HepG2 (cell line): ENCODE data around the gene FAM81A. TPM values are rescaled to one million over a fixed set of nuclear protein-coding genes. Genes with fewer than 3 reads are reported as not detected.

Source experiments
- ATF4 ChIP-seq, 2 experiments: fragments of 450-650 bp in 1 of 2; sonication (generic) in 1 of 2; formaldehyde crosslinking; IDR thresholded peaks; 2 replicates each; pipeline versions ENCODE4 v1.5.0 to v1.8.0; 2020 to 2022; ENCODE audit warnings: mild to moderate bottlenecking in 1 of 2, missing genetic modification reagents in 1 of 2
- CENPT ChIP-seq: sonication (generic); formaldehyde crosslinking; IDR thresholded peaks from 2 replicates; pipeline ENCODE4 v1.8.0; 2022; ENCODE audit warnings: low read depth, mild to moderate bottlenecking, moderate library complexity, missing genetic modification reagents
- FOXK2 ChIP-seq: fragments of 450-650 bp; IDR thresholded peaks from 2 replicates; pipeline ENCODE4 v1.6.1; 2016
- HIVEP1 ChIP-seq: sonication (generic); formaldehyde crosslinking; IDR thresholded peaks from 2 replicates; pipeline ENCODE4 v1.4.0; 2020; ENCODE audit warnings: mild to moderate bottlenecking, missing genetic modification reagents
- HMGA1 ChIP-seq: sonication (generic); formaldehyde crosslinking; conservative IDR thresholded peaks from 2 replicates; pipeline ENCODE4 v1.4.0; 2020; ENCODE audit warnings: missing genetic modification reagents
- HNRNPUL1 ChIP-seq: fragments of 200-400 bp; formaldehyde crosslinking; IDR thresholded peaks from 2 replicates; pipeline ENCODE4 v1.6.1; 2017; ENCODE audit warnings: low read depth, mild to moderate bottlenecking, low read length, moderate library complexity
- KAT7 ChIP-seq: IDR thresholded peaks from 2 replicates; pipeline ENCODE4 v1.6.1; 2018; ENCODE audit warnings: borderline replicate concordance, missing compliant biosample characterization
- KLF16 ChIP-seq, 2 experiments: sonication (generic) in 1 of 2; formaldehyde crosslinking in 1 of 2; IDR thresholded peaks; 2 replicates each; pipeline versions ENCODE4 v1.6.1 to v1.8.0; 2016 to 2023; ENCODE audit warnings: missing genetic modification reagents in 2 of 2, missing compliant biosample characterization in 1 of 2
- MBNL3 ChIP-seq: fragments of 250-450 bp; sonication (Bioruptor Pico); conservative IDR thresholded peaks from 2 replicates; pipeline ENCODE4 v1.8.0; 2022; ENCODE audit warnings: mild to moderate bottlenecking, inconsistent platforms
- MTA3 ChIP-seq: sonication (generic); formaldehyde crosslinking; IDR thresholded peaks from 2 replicates; pipeline ENCODE4 v1.4.0; 2020; ENCODE audit warnings: missing genetic modification reagents
- NCOA2 ChIP-seq: sonication (generic); formaldehyde crosslinking; IDR thresholded peaks from 2 replicates; pipeline ENCODE4 v1.8.0; 2022; ENCODE audit warnings: inconsistent platforms
- RBM39 ChIP-seq: fragments of 200-400 bp; formaldehyde crosslinking; IDR thresholded peaks from one replicate; pipeline ENCODE4 v1.6.1; 2018; ENCODE audit warnings: antibody characterized with exemption, mild to moderate bottlenecking, low read depth, low read length; ENCODE audit not compliant: poor library complexity, severe bottlenecking
- REPIN1 ChIP-seq: sonication (generic); formaldehyde crosslinking; IDR thresholded peaks from 2 replicates; pipeline ENCODE4 v1.8.0; 2022; ENCODE audit warnings: missing genetic modification reagents, low read depth, mild to moderate bottlenecking, borderline replicate concordance
- RFXAP ChIP-seq: sonication (generic); formaldehyde crosslinking; IDR thresholded peaks from 2 replicates; pipeline ENCODE4 v1.4.0; 2020; ENCODE audit warnings: missing genetic modification reagents, borderline replicate concordance
- TRIM24 ChIP-seq: sonication (generic); formaldehyde crosslinking; IDR thresholded peaks from 2 replicates; pipeline ENCODE4 v1.8.0; 2022; ENCODE audit warnings: mild to moderate bottlenecking, missing genetic modification reagents
- ZBTB39 ChIP-seq: sonication (generic); formaldehyde crosslinking; IDR thresholded peaks from 2 replicates; pipeline ENCODE4 v1.5.0; 2020; ENCODE audit warnings: missing genetic modification reagents
- ZBTB44 ChIP-seq: sonication (generic); formaldehyde crosslinking; IDR thresholded peaks from 2 replicates; pipeline ENCODE4 v1.4.0; 2020; ENCODE audit warnings: missing genetic modification reagents
- ZMAT3 ChIP-seq: sonication (generic); formaldehyde crosslinking; conservative IDR thresholded peaks from 2 replicates; pipeline ENCODE4 v1.7.0; 2021; ENCODE audit warnings: missing genetic modification reagents
- ZNF12 ChIP-seq: sonication (generic); formaldehyde crosslinking; IDR thresholded peaks from 2 replicates; pipeline ENCODE4 v1.5.0; 2020; ENCODE audit warnings: missing genetic modification reagents
- ZNF414 ChIP-seq: sonication (generic); formaldehyde crosslinking; IDR thresholded peaks from 2 replicates; pipeline ENCODE4 v1.5.0; 2020; ENCODE audit warnings: missing genetic modification reagents
- ZNF451 ChIP-seq: sonication (generic); formaldehyde crosslinking; IDR thresholded peaks from 2 replicates; pipeline ENCODE4 v1.5.0; 2020; ENCODE audit warnings: mild to moderate bottlenecking, missing genetic modification reagents
- ZNF567 ChIP-seq: sonication (generic); formaldehyde crosslinking; IDR thresholded peaks from 2 replicates; pipeline ENCODE4 v1.8.1; 2023; ENCODE audit warnings: mild to moderate bottlenecking, missing genetic modification reagents, borderline replicate concordance
- ZNF772 ChIP-seq: sonication (generic); formaldehyde crosslinking; IDR thresholded peaks from 2 replicates; pipeline ENCODE4 v1.5.0; 2020; ENCODE audit warnings: mild to moderate bottlenecking, missing genetic modification reagents
- ZNF773 ChIP-seq: sonication (generic); formaldehyde crosslinking; IDR thresholded peaks from 2 replicates; pipeline ENCODE4 v1.4.0; 2020; ENCODE audit warnings: missing genetic modification reagents, borderline replicate concordance
- ZNF788 ChIP-seq: sonication (generic); formaldehyde crosslinking; IDR thresholded peaks from 2 replicates; pipeline ENCODE4 v1.5.0; 2020; ENCODE audit warnings: mild to moderate bottlenecking, missing genetic modification reagents, borderline replicate concordance
- polyA plus RNA-seq, 8 experiments: library from polyadenylated mRNA; depleted of rRNA in 3 of 8; stranded (reverse) in 7 of 8; unstranded in 1 of 8; fragments of >200 nt; fragmentation: Illumina TruSeq in 4 of 8; extraction: Trizol in 4 of 8; gene quantifications; 2 replicates each; pipeline versions ENCODE4 v1.2.1 to v1.2.3, GENCODE V29; 2011 to 2016; ENCODE audit warnings: low read depth in 4 of 8, missing spikeins in 1 of 8, mixed read lengths in 1 of 8; ENCODE audit not compliant: insufficient read depth in 1 of 8
- total RNA-seq, 5 experiments: library from RNA; depleted of rRNA; stranded (reverse); fragments of >200 nt; fragmentation: Illumina TruSeq; extraction: Trizol; gene quantifications; 2 replicates each; pipeline ENCODE4 v1.2.3, GENCODE V29; 2016; ENCODE audit warnings: low read depth in 1 of 5

The FAM81A gene
- total and polyA plus RNA-seq, 2 of the 13 experiments (the other 11 are each of a cell fraction or from before 2014, with no cell fraction given) = 0.09 TPM; not detected in 1

GRCh38 chr15:59553879-59554735 lies 116.1 kb downstream of the FAM81A start (continued):
- TF ChIP-seq ZBTB44 (CRISPR knock-in tag) (no peak), ATF4 (CRISPR knock-in tag; IDR thresholded peaks at IDR 0.05) (peak in 1 of 2 experiments; percentile 86; a peak in 2 of 4 replicates), ZNF773 (CRISPR knock-in tag) (no peak), HIVEP1 (CRISPR knock-in tag) (no peak), ZNF414 (CRISPR knock-in tag) (peak; percentile 43; the same call in 1 of the 2 replicates), CENPT (CRISPR knock-in tag) (no peak), ZNF451 (no peak), NCOA2 (CRISPR knock-in tag) (peak; percentile 97), HNRNPUL1 (no peak), KLF16 (CRISPR knock-in tag; IDR thresholded peaks at IDR 0.05) (peak in 1 of 2 experiments; percentile 76; a peak in 1 of 4 replicates), ZNF772 (CRISPR knock-in tag) (peak; percentile 80; the same call in 1 of the 2 replicates), ZNF788 (CRISPR knock-in tag) (no peak), KAT7 (CRISPR knock-in tag) (no peak), RBM39 (no peak), TRIM24 (CRISPR knock-in tag) (no peak), REPIN1 (CRISPR knock-in tag) (peak; percentile 91), RFXAP (CRISPR knock-in tag) (no peak), HMGA1 (CRISPR knock-in tag) (no peak), FOXK2 (peak; percentile 81; the same call in 1 of the 2 replicates), ZMAT3 (CRISPR knock-in tag) (peak; percentile 50; the same call in 1 of the 2 replicates), ZBTB39 (CRISPR knock-in tag) (no peak), ZNF12 (CRISPR knock-in tag) (peak; percentile 69; the same call in 1 of the 2 replicates), ZNF567 (CRISPR knock-in tag) (0 out of 2 replicates have a peak, but pooled peaks have one; percentile 65), MTA3 (CRISPR knock-in tag) (no peak), MBNL3 (CRISPR knock-in tag) (no peak)
